ENCODE results near the gene ADAM15. TPM values are rescaled to one million over a fixed set of nuclear protein-coding genes. Genes with fewer than 3 reads are reported as not detected.

Gene ADAM15
- total RNA-seq, 1 donor from 2014 or later, result 69.0 TPM

DNA sequence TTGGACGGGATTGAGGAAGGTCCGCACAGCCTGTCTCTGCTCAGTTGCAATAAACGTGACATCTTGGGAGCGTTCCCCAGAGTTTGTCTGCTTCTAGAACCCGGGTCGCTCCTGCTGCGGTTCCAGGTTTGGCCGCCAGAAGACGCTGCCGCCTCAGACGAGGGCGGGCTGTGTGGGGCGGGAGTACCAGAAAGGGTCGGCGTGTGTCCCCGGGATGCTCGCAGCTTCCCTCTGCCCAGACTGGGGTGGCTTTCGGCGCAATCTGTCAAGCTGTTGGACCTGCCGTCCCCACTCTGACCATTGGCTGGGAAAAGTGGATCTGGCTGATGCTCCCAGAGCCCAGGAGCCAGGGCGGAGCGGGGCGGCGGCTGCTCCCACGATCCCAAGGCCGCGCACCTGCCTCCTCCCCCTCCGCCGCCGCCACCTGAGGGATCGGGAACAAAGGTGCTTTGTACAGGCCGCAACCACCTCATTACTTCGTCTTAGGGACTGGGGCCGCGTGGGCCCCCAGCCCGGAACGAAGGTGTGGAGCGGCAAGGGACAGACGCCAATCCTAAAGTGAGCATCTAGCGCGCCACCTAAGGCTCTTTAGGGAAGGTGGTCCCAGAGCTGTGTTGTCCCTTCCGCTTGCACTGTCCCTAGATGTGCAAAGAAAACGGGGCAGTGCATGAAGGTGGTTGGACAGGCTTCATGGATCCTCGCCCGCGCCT is 11.7 kb downstream of the ADAM15 start:
- Mint-ChIP-seq H3K9me3 (no peaks in the 10 kb centered on the region), H3K4me1 (ENCODE audit: unreplicated experiment) (peaks cover 16% of the 10 kb centered on the region), H3K27ac (peak overlapping the region; percentile 78), H3K36me3 (no peaks in the 10 kb centered on the region), H3K4me3 (peak overlapping the region; percentile 95), H3K27me3 (peaks cover 3% of the 10 kb centered on the region)
- TF ChIP-seq, protein P1, sequence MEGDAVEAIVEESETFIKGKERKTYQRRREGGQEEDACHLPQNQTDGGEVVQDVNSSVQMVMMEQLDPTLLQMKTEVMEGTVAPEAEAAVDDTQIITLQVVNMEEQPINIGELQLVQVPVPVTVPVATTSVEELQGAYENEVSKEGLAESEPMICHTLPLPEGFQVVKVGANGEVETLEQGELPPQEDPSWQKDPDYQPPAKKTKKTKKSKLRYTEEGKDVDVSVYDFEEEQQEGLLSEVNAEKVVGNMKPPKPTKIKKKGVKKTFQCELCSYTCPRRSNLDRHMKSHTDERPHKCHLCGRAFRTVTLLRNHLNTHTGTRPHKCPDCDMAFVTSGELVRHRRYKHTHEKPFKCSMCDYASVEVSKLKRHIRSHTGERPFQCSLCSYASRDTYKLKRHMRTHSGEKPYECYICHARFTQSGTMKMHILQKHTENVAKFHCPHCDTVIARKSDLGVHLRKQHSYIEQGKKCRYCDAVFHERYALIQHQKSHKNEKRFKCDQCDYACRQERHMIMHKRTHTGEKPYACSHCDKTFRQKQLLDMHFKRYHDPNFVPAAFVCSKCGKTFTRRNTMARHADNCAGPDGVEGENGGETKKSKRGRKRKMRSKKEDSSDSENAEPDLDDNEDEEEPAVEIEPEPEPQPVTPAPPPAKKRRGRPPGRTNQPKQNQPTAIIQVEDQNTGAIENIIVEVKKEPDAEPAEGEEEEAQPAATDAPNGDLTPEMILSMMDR (conservative IDR thresholded peaks at IDR 0.05), result peak; percentile 85
- no peak for DNase-seq (ENCODE audit: extremely low spot score, unreplicated experiment)

- Mint-ChIP-seq H3K4me1 (ENCODE audit: unreplicated experiment) (peaks cover 16% of the 10 kb centered on the region), H3K36me3 (no peaks in the 10 kb centered on the region), H3K27ac (peak within 1 kb of the TSS; percentile 78), H3K4me3 (peak within 1 kb of the TSS; percentile 95), H3K9me3 (no peaks in the 10 kb centered on the region), H3K27me3 (peaks cover 3% of the 10 kb centered on the region)
- DNase-seq (ENCODE audit: extremely low spot score, unreplicated experiment), result no peak
- TF ChIP-seq, protein P1 (conservative IDR thresholded peaks at IDR 0.05), result no peak
Measured at GRCh38 chr1:155063550-155064110, 12.5 kb downstream of the ADAM15 start, which contains the start of gene EFNA4. TSS of gene EFNA4 (plus strand) at chr1:155063740. CDS start at chr1:155063824, 84 bp downstream.

DNA sequence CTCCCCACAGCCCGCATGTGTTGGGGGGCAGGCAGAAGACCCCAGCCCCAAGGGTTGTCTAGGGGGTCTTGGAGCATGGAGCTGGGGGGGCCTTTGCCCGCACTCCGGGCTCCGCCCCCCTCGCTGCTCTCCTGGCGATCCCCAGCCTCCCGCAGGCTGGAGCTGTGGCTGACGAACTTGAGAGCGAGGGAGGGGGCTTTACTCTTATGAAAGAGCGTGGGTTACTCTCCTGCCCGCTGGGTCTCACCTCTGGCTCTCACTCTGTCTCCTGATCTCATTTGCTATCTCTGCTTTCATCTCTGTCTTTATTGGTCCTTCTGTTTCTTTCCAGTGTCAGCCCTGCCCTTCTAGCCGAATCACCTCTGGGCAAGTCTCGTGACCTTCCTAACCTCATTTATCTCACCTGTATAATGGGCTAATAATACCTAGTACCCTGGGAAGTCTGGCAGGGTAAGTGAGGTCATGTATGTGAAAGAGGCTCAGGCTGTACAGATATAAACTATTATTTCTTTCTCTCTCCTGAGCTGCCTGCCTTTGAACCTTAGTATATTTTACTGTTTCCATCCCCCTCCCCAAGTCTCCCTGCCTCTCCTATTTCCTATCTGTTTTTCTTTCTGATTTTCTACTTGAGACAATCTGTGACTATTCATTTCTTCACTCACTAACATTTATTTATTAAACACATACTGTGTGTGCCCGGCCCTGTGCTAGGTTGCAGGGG is 13.2 kb downstream of the ADAM15 start:
- TF ChIP-seq, protein P1 (conservative IDR thresholded peaks at IDR 0.05), result no peak
- H3K9me3 Mint-ChIP-seq, result no peaks in the 10 kb centered on the region
- peaks cover 16% of the 10 kb centered on the region for H3K4me1 Mint-ChIP-seq (ENCODE audit: unreplicated experiment)
- H3K27ac Mint-ChIP-seq, result peak overlapping the region; percentile 69
- peaks cover 3% of the 10 kb centered on the region for H3K27me3 Mint-ChIP-seq
- DNase-seq (ENCODE audit: extremely low spot score, unreplicated experiment), result no peak
- peak overlapping the region; percentile 89 for H3K4me3 Mint-ChIP-seq
- H3K36me3 Mint-ChIP-seq, result no peaks in the 10 kb centered on the region

DNA sequence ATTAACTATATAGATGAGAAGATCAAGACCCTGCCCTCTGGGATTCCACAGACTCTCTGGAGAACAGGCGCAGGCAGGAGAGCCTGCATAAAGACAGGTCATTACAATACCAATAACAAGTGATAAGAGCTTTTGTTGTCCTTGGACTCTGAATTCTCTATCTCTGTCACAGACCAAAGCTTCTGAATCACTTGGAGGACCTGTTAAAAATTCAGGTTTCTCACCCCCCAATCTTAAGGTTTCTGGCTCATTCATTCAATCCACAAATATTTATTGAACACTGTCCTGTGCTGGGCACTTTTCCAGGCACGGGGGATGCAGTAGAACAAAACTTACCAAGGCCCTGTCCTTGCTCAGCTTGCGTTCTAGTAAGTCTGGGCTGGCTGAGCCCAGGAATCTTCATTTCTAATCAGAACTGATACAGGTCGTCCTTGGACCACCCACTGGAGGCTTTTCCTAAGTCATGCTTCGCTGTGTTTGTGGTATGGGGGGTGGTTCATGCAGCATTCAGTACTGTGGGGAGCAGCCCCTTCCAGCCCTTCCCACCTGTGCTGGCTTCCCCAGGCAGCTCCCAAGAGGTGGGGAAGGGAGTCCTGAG is 13.8 kb downstream of the ADAM15 start:
- Mint-ChIP-seq H3K9me3 (no peaks in the 10 kb centered on the region), H3K4me3 (peak overlapping the region; percentile 89), H3K27me3 (peaks cover 3% of the 10 kb centered on the region), H3K4me1 (ENCODE audit: unreplicated experiment) (peaks cover 16% of the 10 kb centered on the region), H3K27ac (peak overlapping the region; percentile 69), H3K36me3 (no peaks in the 10 kb centered on the region)
- DNase-seq (ENCODE audit: extremely low spot score, unreplicated experiment), result no peak
- TF ChIP-seq, protein P1 (conservative IDR thresholded peaks at IDR 0.05), result no peak

GRCh38 chr1:155066777-155067176 is 15.7 kb downstream of the ADAM15 start:
- no peak for DNase-seq (ENCODE audit: extremely low spot score, unreplicated experiment)
- H3K9me3 Mint-ChIP-seq, result no peaks in the 10 kb centered on the region
- TF ChIP-seq, protein P1 (conservative IDR thresholded peaks at IDR 0.05), result no peak
- no peaks in the 10 kb centered on the region for H3K36me3 Mint-ChIP-seq
- peaks cover 15% of the 10 kb centered on the region for H3K4me1 Mint-ChIP-seq (ENCODE audit: unreplicated experiment)
- H3K27me3 Mint-ChIP-seq, result peaks cover 7% of the 10 kb centered on the region
- no peak overlapping the region for H3K27ac Mint-ChIP-seq
- no peak overlapping the region for H3K4me3 Mint-ChIP-seq

Measured in type B pancreatic cell (in vitro differentiated cells).